ENCODE results near the gene STK16. TPM values are rescaled to one million over a fixed set of nuclear protein-coding genes. Genes with fewer than 3 reads are reported as not detected.

STK16 gene
- total RNA-seq, 3 donors from 2014 or later = 13.1 to 18.1 (median 16.4) TPM

DNA sequence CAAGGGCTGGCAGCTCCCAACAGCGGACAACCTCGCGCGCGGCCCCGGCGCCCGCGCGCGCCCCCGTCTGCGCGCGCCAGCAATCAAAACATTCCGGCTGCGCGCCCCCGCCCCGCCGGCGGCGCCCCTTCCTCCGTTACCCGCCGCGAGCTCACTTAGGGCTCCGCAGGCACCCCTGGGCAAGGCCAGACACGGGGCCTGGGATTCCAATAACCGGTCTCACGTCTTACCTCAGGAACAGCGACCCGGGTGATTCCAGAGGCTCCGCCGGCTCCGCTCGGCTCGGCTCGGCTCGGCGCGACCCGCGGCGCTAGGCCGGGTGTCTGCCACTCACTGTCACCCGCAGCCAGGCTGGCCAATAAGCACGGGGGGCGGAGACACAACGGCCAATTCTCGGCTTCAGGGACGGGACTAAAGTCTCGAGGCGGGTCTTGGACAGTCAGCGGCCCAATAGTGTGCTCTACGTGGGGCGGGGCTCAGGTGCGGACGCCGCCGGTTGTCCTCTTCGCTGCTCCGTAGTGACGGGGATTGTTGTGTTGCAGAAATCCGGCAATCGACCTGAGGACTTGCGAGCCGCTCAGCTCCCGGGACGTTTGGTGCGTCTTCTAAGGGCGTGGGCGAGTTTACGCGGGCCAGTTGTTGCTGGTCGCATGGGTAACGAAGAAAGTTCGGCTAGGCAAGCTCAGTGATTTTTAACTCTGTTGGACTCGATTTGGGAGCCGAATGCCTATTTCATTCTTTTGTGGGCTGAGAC is 15.8 kb upstream of the STK16 start, which contains the start of the genes ANKZF1 and ATG9A:
Gene ANKZF1, plus strand, starts transcription at position 502 of the 754 bp plus-strand sequence. CDS start 452 bp downstream, outside the sequence.
Gene ATG9A, minus strand, starts transcription at position 332 of the 754 bp plus-strand sequence. CDS start 1,612 bp downstream, outside the sequence.
- intact Hi-C loops (cut with DNase I; ENCODE audit: low total_unique reads) = no loop called here
- peak; percentile 98 to 99 for DNase-seq (ENCODE audit: low spot score in 2 of 2)
- TF ChIP-seq, protein P1, sequence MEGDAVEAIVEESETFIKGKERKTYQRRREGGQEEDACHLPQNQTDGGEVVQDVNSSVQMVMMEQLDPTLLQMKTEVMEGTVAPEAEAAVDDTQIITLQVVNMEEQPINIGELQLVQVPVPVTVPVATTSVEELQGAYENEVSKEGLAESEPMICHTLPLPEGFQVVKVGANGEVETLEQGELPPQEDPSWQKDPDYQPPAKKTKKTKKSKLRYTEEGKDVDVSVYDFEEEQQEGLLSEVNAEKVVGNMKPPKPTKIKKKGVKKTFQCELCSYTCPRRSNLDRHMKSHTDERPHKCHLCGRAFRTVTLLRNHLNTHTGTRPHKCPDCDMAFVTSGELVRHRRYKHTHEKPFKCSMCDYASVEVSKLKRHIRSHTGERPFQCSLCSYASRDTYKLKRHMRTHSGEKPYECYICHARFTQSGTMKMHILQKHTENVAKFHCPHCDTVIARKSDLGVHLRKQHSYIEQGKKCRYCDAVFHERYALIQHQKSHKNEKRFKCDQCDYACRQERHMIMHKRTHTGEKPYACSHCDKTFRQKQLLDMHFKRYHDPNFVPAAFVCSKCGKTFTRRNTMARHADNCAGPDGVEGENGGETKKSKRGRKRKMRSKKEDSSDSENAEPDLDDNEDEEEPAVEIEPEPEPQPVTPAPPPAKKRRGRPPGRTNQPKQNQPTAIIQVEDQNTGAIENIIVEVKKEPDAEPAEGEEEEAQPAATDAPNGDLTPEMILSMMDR (IDR thresholded peaks at IDR 0.05) = no peak
- TF ChIP-seq POLR2A (IDR thresholded peaks at IDR 0.05) (peak; percentile 63), POLR2AphosphoS5 (IDR thresholded peaks at IDR 0.05) (peak; percentile 70 to 94 (median 93))
- Histone ChIP-seq H3K36me3 (peaks cover 14% of the 10 kb centered on the region), H3K4me1 (peaks cover 5 to 25% of the 10 kb centered on the region in 2 donors), H3K4me3 (peak within 1 kb of the TSS; percentile 60 to 97 (median 86)), H3K9me3 (no peaks in the 10 kb centered on the region), H3K27ac (peak within 1 kb of the TSS; percentile 88 to 94), H3K27me3 (no peaks in the 10 kb centered on the region)

DNA sequence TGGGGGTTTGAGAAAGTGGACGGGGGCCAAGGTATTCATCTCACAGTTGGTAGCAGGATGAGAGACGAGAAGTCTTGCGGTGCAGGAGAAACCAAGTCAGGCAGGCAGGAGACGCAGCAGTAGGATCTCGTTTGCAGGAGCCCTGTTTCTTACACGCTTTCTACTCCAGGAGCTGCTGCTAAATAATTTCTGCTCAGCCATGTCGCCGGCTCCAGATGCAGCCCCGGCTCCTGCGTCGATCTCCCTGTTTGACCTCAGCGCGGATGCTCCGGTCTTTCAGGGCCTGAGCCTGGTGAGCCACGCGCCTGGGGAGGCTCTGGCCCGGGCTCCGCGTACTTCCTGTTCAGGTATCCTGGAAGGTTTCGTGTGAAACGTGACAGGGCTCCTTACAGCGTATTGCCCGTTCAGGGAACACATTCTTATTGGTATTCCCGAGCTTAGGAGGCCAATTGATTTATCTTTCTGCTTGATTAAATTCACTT is 15.2 kb upstream of the STK16 start:
- H3K27me3 ChIP-seq = no peaks in the 10 kb centered on the region
- intact Hi-C loops (cut with DNase I; ENCODE audit: low total_unique reads) = no loop called here
- H3K27ac ChIP-seq = peak overlapping the region; percentile 88 to 94
- peaks cover 10% of the 10 kb centered on the region for H3K36me3 ChIP-seq
- DNase-seq (ENCODE audit: low spot score in 2 of 2) = peak in 1 of 2 donors; percentile 49
- TF ChIP-seq POLR2A (IDR thresholded peaks at IDR 0.05) (no peak), POLR2AphosphoS5 (IDR thresholded peaks at IDR 0.05) (no peak)
- TF ChIP-seq, protein P1 (IDR thresholded peaks at IDR 0.05) = no peak
- peak overlapping the region; percentile 60 to 97 (median 86) for H3K4me3 ChIP-seq
- peaks cover 5 to 25% of the 10 kb centered on the region in 2 donors for H3K4me1 ChIP-seq
- H3K9me3 ChIP-seq = no peaks in the 10 kb centered on the region

DNA sequence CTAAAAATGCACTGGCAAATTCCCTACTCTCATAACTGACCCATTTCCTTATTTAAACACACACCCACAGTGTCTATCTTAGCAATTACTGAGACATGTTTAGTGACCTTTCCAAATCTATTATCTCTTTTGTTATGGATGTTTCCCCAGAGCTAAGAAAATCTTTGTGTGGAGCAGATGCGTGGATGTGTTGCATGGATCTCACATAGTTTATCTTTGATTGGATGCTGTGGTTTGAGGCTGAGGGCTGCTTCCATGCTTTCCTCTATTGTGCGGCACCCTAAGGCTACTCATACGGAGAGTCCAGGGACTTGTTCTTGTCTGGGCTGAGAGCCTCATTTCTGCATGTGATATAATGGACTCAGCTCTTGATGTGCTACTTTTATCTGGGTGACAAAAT is 10.9 kb upstream of the STK16 start:
- intact Hi-C loops (cut with DNase I; ENCODE audit: low total_unique reads) = no loop called here
- H3K4me1 ChIP-seq = peaks cover 0 to 16% of the 10 kb centered on the region in 2 donors
- no peaks in the 10 kb centered on the region for H3K9me3 ChIP-seq
- TF ChIP-seq, protein P1 (IDR thresholded peaks at IDR 0.05) = no peak
- TF ChIP-seq POLR2AphosphoS5 (IDR thresholded peaks at IDR 0.05) (no peak), POLR2A (IDR thresholded peaks at IDR 0.05) (no peak)
- no peak overlapping the region for H3K27ac ChIP-seq
- H3K36me3 ChIP-seq = peaks cover 6% of the 10 kb centered on the region
- no peak overlapping the region for H3K4me3 ChIP-seq
- H3K27me3 ChIP-seq = no peaks in the 10 kb centered on the region
- DNase-seq (ENCODE audit: low spot score in 2 of 2) = no peak

DNA sequence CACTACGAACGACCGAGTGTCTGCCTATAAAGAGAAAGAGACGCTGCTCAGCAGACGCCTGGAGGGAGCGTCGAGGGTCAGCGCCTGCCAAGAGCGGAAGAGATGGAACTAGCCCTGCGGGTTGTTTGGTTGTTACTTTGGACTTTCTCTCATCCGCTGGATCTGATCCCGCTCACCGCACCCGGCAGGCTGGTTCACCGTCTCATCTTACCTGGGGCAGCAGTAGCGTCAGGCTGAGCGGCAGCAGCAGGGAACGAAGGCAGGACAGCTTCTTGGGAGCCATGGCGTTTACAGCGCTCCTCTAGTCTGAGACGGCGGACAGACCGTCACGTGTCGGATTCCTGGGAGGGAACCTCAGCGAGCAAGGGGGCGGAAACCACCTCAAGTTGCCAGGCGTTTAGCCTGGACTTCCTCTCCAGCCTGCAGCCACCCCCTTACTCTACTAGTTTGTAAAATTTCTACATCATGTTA is 2.0 kb upstream of the STK16 start:
- H3K4me3 ChIP-seq = peak overlapping the region; percentile 31 to 67 (median 43)
- peak overlapping the region; percentile 70 to 89 for H3K27ac ChIP-seq
- H3K9me3 ChIP-seq = no peaks in the 10 kb centered on the region
- no peaks in the 10 kb centered on the region for H3K27me3 ChIP-seq
- DNase-seq (ENCODE audit: low spot score in 2 of 2) = peak in 1 of 2 donors; percentile 69
- no peaks in the 10 kb centered on the region for H3K36me3 ChIP-seq
- peak in 1 of 3 donors; percentile 46 for TF ChIP-seq POLR2AphosphoS5 (IDR thresholded peaks at IDR 0.05)
- no peak for TF ChIP-seq POLR2A (IDR thresholded peaks at IDR 0.05)
- TF ChIP-seq, protein P1 (IDR thresholded peaks at IDR 0.05) = no peak
- H3K4me1 ChIP-seq = peaks cover 7 to 9% of the 10 kb centered on the region in 2 donors
- intact Hi-C loops (cut with DNase I; ENCODE audit: low total_unique reads) = no loop called here

DNA sequence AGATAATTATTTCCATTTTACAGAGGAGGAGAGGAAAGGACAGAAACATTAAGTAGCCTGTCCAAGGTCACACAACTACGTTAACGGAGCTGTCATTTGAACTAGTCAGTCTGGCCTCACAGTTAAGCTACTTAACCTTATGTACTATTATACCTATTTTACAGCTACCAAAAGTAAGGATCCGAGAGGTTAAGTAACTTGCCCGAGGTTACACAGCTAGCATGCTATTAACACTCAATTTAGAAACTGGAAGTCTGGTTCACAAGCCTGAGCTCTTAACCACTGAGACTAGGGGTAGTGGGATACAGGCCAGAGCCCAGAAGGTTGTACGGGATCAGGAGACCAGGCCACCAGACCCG is 511 bp upstream of the STK16 start:
- Histone ChIP-seq H3K4me3 (peak overlapping the region; percentile 73 to 93 (median 82)), H3K36me3 (no peaks in the 10 kb centered on the region), H3K27ac (peak overlapping the region; percentile 98), H3K27me3 (no peaks in the 10 kb centered on the region), H3K4me1 (peaks cover 12 to 16% of the 10 kb centered on the region in 2 donors), H3K9me3 (no peaks in the 10 kb centered on the region)
- TF ChIP-seq POLR2A (IDR thresholded peaks at IDR 0.05) (no peak), POLR2AphosphoS5 (IDR thresholded peaks at IDR 0.05) (no peak)
- TF ChIP-seq, protein P1 (IDR thresholded peaks at IDR 0.05) = no peak
- no peak for DNase-seq (ENCODE audit: low spot score in 2 of 2)
- intact Hi-C loops (cut with DNase I; ENCODE audit: low total_unique reads) = no loop called here

Measured in breast epithelium (tissue), 4 donors.